Vagina (tissue), 2 donors: Measurements from ENCODE around the gene ITPKB.
A peak's percentile ranks its signal among the peaks of the same experiment; 100 is the strongest.

Experiments used
- POLR2A ChIP-seq, 2 donors: fragments of 450-650 bp; IDR thresholded peaks; one replicate each; pipeline ENCODE4 v1.6.1; 2017; ENCODE audit warnings: antibody characterized with exemption in 2 of 2, mild to moderate bottlenecking in 2 of 2, moderate library complexity in 2 of 2
- POLR2AphosphoS5 ChIP-seq, 2 donors: sonication (generic); formaldehyde crosslinking; IDR thresholded peaks; one replicate each; pipeline ENCODE4 v1.9.0; 2017; ENCODE audit warnings: antibody characterized with exemption in 2 of 2, mild to moderate bottlenecking in 2 of 2, low read depth in 1 of 2; ENCODE audit not compliant: insufficient read depth in 1 of 2
- TF ChIP-seq, protein P1 (sequence below), 3 experiments: fragments of 450-650 bp in 2 of 3; fragments of 200-600 bp in 1 of 3; sonication (generic) in 1 of 3; IDR thresholded peaks; one replicate each; pipeline ENCODE4 v1.5.1; 2017 to 2019; ENCODE audit warnings: antibody characterized with exemption in 3 of 3, mild to moderate bottlenecking in 2 of 3, moderate library complexity in 2 of 3

DNA sequence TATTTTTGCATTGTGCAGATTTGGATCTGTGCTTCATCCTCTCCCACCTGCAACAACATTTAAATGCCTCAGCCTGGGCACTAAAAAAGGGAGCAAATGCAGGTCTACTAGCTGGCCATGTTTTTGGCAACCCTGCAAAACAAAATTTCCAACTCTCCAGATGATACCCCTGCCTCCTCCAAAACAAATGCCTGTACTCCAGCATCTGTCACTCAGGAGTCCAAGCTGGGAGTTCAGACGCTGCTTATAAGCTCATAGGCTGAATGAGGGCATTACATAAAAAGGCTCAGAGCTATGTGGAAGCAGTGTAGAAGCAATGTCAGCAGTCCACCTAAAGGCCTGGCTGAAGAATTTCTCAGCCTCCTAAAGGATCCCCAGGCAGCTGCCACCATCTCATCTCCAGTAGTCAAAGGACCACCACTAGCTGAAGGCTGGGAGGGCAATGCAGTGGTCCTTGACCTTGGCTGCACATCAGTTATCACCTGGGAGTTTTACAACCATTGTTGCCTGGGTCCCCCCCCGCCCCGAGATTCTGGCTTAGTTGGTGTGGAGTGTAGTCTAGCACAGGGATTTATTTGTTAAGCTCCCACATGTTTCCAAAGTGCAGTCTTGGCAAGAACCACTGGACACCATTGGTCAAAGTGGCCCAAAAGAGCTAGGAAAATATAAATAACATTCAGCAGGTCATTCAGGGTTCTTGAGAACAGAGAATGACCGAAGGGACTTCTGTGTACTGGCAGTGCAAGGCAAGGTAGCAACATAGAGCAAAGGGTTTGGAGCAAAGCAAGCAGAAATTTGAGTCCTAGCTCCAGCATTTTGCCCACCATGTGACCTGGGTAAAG, 57.2 kb downstream of the ITPKB start:
- TF ChIP-seq POLR2AphosphoS5 (IDR thresholded peaks at IDR 0.05; ENCODE audit: insufficient read depth in 1 of 2, low read depth in 1 of 2) (peak in 1 of 2 donors; percentile 19), POLR2A (IDR thresholded peaks at IDR 0.05) (no peak)
- TF ChIP-seq, protein P1, sequence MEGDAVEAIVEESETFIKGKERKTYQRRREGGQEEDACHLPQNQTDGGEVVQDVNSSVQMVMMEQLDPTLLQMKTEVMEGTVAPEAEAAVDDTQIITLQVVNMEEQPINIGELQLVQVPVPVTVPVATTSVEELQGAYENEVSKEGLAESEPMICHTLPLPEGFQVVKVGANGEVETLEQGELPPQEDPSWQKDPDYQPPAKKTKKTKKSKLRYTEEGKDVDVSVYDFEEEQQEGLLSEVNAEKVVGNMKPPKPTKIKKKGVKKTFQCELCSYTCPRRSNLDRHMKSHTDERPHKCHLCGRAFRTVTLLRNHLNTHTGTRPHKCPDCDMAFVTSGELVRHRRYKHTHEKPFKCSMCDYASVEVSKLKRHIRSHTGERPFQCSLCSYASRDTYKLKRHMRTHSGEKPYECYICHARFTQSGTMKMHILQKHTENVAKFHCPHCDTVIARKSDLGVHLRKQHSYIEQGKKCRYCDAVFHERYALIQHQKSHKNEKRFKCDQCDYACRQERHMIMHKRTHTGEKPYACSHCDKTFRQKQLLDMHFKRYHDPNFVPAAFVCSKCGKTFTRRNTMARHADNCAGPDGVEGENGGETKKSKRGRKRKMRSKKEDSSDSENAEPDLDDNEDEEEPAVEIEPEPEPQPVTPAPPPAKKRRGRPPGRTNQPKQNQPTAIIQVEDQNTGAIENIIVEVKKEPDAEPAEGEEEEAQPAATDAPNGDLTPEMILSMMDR (IDR thresholded peaks at IDR 0.05), result no peak
